SK-N-SH treated with all-trans-retinoic acid at 6 μM for 48 hours (cell line): ENCODE measurements around the gene CNTN4.

Experiments
- ARNTL ChIP-seq: fragments of 450-650 bp; formaldehyde crosslinking; IDR thresholded peaks from 2 replicates; pipeline ENCODE4 v1.5.0; 2020; ENCODE audit warnings: low read depth, mild to moderate bottlenecking, moderate library complexity, borderline replicate concordance
- CREB5 ChIP-seq: fragments of 250-450 bp; sonication (Bioruptor Pico); IDR thresholded peaks from 2 replicates; pipeline ENCODE4 v1.5.1; 2020; ENCODE audit warnings: low read depth, mild to moderate bottlenecking, moderate library complexity

DNA sequence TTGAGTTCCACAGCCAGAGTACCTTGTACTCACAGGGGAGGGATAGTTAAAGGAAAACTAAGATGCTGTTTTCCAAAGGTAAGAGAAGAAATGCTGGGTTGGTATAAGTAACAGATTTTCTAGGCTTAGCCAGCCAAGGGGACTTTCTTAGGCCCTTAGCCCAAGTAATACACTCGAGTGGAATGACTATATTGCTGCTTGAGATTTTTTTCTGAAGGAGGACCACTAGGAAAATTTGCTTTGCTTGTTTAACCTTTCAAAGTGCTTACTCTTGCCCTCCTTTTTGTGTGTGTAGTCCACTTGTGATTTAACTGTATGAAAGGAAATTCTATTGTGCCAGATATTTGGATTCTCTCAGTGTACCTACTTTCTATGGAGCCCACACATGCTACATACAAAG is 961.0 kb downstream of the CNTN4 start:
- TF ChIP-seq CREB5, result no peak
- TF ChIP-seq ARNTL (CRISPR knock-in tag), result no peak
